Smooth muscle cell (in vitro differentiated cells): ENCODE results near the gene RUBCN. TPM values are rescaled to one million over a fixed set of nuclear protein-coding genes. Genes with fewer than 3 reads are reported as not detected.
A peak's percentile ranks its signal among the peaks of the same experiment; 100 is the strongest.
"Not testable (repeated sequence)": the region's sequence is repeated elsewhere in the genome, so short reads cannot be mapped to it uniquely, and the experiment has no call there.

Experiments used
- DNase-seq: peaks from one replicate; lab custom pipeline; 2025; ENCODE audit not compliant: unreplicated experiment; lab: John Stamatoyannopoulos, UW
- H2AFZ ChIP-seq: fragments of 200-600 bp; sonication (generic); 2 replicates; pipeline ENCODE4 v1.6.0; 2016; ENCODE audit warnings: antibody characterized with exemption, low read depth, mild to moderate bottlenecking
- H3F3A ChIP-seq: fragments of 200-600 bp; sonication (generic); 2 replicates; pipeline ENCODE4 v1.6.0; 2017; ENCODE audit warnings: antibody characterized with exemption, low read depth
- H3K27ac ChIP-seq: fragments of 200-600 bp; sonication (generic); 2 replicates; pipeline ENCODE4 v1.5.1; 2016; ENCODE audit warnings: low read depth, mild to moderate bottlenecking
- H3K27me3 ChIP-seq: fragments of 200-600 bp; sonication (generic); 2 replicates; pipeline ENCODE4 v1.6.1; 2016; ENCODE audit warnings: low read depth, mild to moderate bottlenecking
- H3K36me3 ChIP-seq: fragments of 200-600 bp; sonication (generic); 2 replicates; pipeline ENCODE4 v1.5.1; 2016; ENCODE audit warnings: low read depth
- H3K4me1 ChIP-seq: fragments of 200-600 bp; sonication (generic); 2 replicates; pipeline ENCODE4 v1.5.1; 2016; ENCODE audit warnings: low read depth
- H3K4me2 ChIP-seq: fragments of 200-600 bp; sonication (generic); 2 replicates; pipeline ENCODE4 v1.6.0; 2016; ENCODE audit warnings: mild to moderate bottlenecking
- H3K4me3 ChIP-seq: fragments of 200-600 bp; sonication (generic); 2 replicates; pipeline ENCODE4 v1.5.1; 2016; ENCODE audit warnings: mild to moderate bottlenecking
- H3K79me2 ChIP-seq: fragments of 200-600 bp; sonication (generic); 2 replicates; pipeline ENCODE4 v1.6.0; 2016; ENCODE audit warnings: low read depth, mild to moderate bottlenecking
- H3K9ac ChIP-seq: fragments of 200-600 bp; sonication (generic); 2 replicates; pipeline ENCODE4 v1.6.0; 2016; ENCODE audit warnings: low read depth
- H3K9me3 ChIP-seq: fragments of 200-600 bp; sonication (generic); replicated peaks from 2 replicates; pipeline ENCODE4 v1.5.1; 2016; ENCODE audit warnings: low read depth
- H4K20me1 ChIP-seq: fragments of 200-600 bp; sonication (generic); 2 replicates; pipeline ENCODE4 v1.6.0; 2016; ENCODE audit warnings: low read depth
- WGBS: methylation state at CpG from one replicate; pipeline ENCODE4 v1.1.7; 2016; ENCODE audit warnings: low lambda C conversion rate; 5-methylcytosine and 5-hydroxymethylcytosine counted together
- microRNA counts: library from miRNA; unstranded; fragments of <30 nt; microRNA quantifications from one replicate; lab custom pipeline; 2016
- polyA plus RNA-seq: library from polyadenylated mRNA; unstranded; fragments of >200 nt; fragmentation: Nextera tagmentation; extraction: Ambion mirVana; gene quantifications from 2 replicates; pipeline ENCODE4 v1.2.1, GENCODE V29; 2016
- total RNA-seq: library from RNA; depleted of rRNA; stranded (reverse); fragments of >200 nt; gene quantifications from 2 replicates; pipeline ENCODE4 v1.2.3, GENCODE V29; 2014

The RUBCN gene
- total and polyA plus RNA-seq, 2 experiments from 2014 or later: 7.5 to 8.3 TPM

DNA sequence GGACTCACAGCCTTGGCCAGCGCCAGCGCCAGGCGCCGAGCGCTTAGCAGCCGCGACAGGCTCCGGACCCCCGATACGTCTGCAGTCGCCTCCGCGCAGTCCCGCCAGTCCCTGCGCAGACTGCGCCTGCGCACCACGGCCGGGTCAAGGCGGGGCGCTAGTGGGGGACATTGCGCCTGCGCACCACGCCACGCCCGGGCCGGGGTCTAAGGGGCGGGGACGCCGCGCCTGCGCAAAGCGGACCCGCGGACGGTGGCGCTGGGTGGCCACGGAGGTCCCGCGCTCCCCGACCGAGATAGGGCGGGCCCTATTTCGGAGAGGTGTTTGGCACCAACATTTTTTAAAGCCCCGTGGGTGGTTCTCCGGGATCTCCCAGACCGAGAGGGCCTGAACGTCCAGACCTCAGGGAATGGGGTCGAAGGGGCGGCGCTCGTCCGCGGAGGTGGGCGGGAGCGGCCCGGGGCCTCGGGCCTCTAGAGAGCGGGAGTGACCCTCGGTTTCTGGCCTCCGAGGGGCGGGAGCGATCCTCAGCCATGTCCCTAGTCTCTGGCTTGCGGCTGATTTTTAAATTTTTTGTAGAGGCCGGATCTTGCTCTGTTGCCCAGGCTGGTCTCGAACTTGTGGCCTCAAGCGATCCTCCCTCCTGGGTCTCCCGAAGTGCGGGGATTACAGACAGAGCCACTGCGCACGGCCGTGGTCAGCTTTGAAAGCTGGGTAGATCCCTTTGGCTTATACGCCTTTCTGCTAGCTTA, 108.8 kb downstream of the RUBCN start:
- 7% methylated on average over 43 of the region's 73 CpGs for WGBS
- H3K9ac ChIP-seq: peak overlapping the region; percentile 87
- peaks cover 12% of the 10 kb centered on the region for H3K79me2 ChIP-seq
- not testable (repeated sequence) for DNase-seq, H3K4me1 ChIP-seq, H3K9me3 ChIP-seq, H3K36me3 ChIP-seq, H3K27me3 ChIP-seq, H3K27ac ChIP-seq, H3F3A ChIP-seq
- H3K4me3 ChIP-seq: peak overlapping the region; percentile 82
- H4K20me1 ChIP-seq: peaks cover 15% of the 10 kb centered on the region
- H2AFZ ChIP-seq: peak overlapping the region; percentile 69
- H3K4me2 ChIP-seq: peak overlapping the region; percentile 84

GRCh38 chr3:197627158-197627771, 109.4 kb downstream of the RUBCN start:
- H3K36me3 ChIP-seq, H3K9me3 ChIP-seq, DNase-seq, H2AFZ ChIP-seq, H3K27me3 ChIP-seq, H3K4me1 ChIP-seq, H3F3A ChIP-seq, H3K27ac ChIP-seq, H3K9ac ChIP-seq: not testable (repeated sequence)
- Histone ChIP-seq H3K79me2 (peaks cover 12% of the 10 kb centered on the region), H3K4me3 (peak overlapping the region; percentile 82), H4K20me1 (peaks cover 18% of the 10 kb centered on the region), H3K4me2 (peak overlapping the region; percentile 84)
- WGBS: 0% methylated on average over 1 of the region's 67 CpGs

DNA sequence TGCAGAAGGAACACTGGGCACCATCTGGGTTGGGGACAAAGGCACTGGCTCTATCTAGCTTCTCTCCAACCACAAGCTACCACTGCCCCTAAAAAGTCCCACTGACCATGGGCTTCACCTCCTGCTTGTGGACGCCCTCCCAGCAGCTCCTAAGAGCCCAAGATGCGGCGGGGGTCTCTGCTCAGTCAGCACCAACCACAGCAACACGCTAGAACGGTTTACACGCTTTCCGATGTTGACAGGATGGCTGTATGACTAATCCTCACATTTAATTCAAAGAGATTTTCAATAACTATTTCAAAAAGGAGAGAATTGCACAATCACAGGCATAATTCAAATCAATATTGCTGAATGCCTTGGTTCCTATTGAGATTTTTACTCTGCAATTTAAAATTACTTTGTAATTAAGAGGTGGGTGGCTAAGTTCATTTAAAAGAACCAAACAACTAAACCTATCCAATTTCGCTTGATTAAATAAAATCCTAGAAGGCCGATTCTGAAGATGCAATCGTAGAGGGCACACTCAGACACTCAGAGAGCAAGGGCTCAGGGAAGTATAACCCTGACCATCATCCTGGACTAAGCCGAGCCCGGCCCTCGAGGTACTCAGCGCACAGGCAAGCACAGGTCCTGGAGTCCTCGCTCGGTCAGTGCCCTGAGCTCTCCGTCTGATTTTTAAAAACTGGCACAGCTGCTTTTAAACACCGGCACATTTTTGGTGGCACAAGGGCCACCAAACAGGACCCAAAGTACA, 110.1 kb downstream of the RUBCN start:
- peaks cover 22% of the 10 kb centered on the region for H4K20me1 ChIP-seq
- WGBS: 38% methylated on average over 2 of the region's 18 CpGs
- not testable (repeated sequence) for DNase-seq, H3K27me3 ChIP-seq, H3F3A ChIP-seq, H3K27ac ChIP-seq, H3K36me3 ChIP-seq, H3K9me3 ChIP-seq, H3K4me1 ChIP-seq, H2AFZ ChIP-seq, H3K9ac ChIP-seq
- peak overlapping the region; percentile 38 for H3K4me3 ChIP-seq
- peak overlapping the region; percentile 77 for H3K4me2 ChIP-seq
- H3K79me2 ChIP-seq: peaks cover 12% of the 10 kb centered on the region

GRCh38 chr3:197621478-197621877, 115.2 kb downstream of the RUBCN start:
- not testable (repeated sequence) for H3K9me3 ChIP-seq, H3K9ac ChIP-seq, H3K4me2 ChIP-seq, H3K4me1 ChIP-seq, H3K27me3 ChIP-seq, H3K27ac ChIP-seq, H3F3A ChIP-seq, H3K4me3 ChIP-seq, H2AFZ ChIP-seq, DNase-seq
- Histone ChIP-seq H3K36me3 (peaks cover 12% of the 10 kb centered on the region), H3K79me2 (peaks cover 12% of the 10 kb centered on the region), H4K20me1 (peaks cover 24% of the 10 kb centered on the region)
- WGBS: 94% methylated on average over 13 of the region's 13 CpGs

MicroRNA genes within 50 kb of the gene (microRNA counts, 767-probe panel; counts per million panel counts)
- microRNA hsa-miR-922 (lab: Ali Mortazavi, UCI): 183 counts per million

Other genes with a start within 250 kb of the RUBCN start
- gene BDH1, start 180.9 kb downstream of the RUBCN start, total RNA-seq: 5.6 and 7.2 TPM in 2 replicates
- gene BDH1, start 180.9 kb downstream of the RUBCN start, polyA plus RNA-seq: 4.0 and 7.5 TPM in 2 replicates
- 32.7 and 78.1 TPM in 2 replicates for gene FYTTD1, start 13.0 kb upstream of the RUBCN start, total RNA-seq
- gene FYTTD1, start 13.0 kb upstream of the RUBCN start, polyA plus RNA-seq: 33.2 and 40.7 TPM in 2 replicates
- 31.7 and 49.2 TPM in 2 replicates for gene LRCH3, start 54.4 kb upstream of the RUBCN start, total RNA-seq
- 14.5 and 15.6 TPM in 2 replicates for gene LRCH3, start 54.4 kb upstream of the RUBCN start, polyA plus RNA-seq
- 969 and 1,156 TPM in 2 replicates for gene RPL35A, start 213.3 kb upstream of the RUBCN start, total RNA-seq
- gene RPL35A, start 213.3 kb upstream of the RUBCN start, polyA plus RNA-seq: 778 and 854 TPM in 2 replicates
- gene LMLN, start 223.3 kb upstream of the RUBCN start, total RNA-seq: 5.0 and 7.8 TPM in 2 replicates
- gene LMLN, start 223.3 kb upstream of the RUBCN start, polyA plus RNA-seq: 2.1 and 3.7 TPM in 2 replicates